ENCODE results near the gene ROCK1. TPM values are rescaled to one million over a fixed set of nuclear protein-coding genes. Genes with fewer than 3 reads are reported as not detected.

ROCK1 gene
- total and polyA plus RNA-seq, 2 of the 8 experiments (the other 6 are each of a cell fraction or from before 2014, with no cell fraction given), result 4.2 to 48.9 TPM

DNA sequence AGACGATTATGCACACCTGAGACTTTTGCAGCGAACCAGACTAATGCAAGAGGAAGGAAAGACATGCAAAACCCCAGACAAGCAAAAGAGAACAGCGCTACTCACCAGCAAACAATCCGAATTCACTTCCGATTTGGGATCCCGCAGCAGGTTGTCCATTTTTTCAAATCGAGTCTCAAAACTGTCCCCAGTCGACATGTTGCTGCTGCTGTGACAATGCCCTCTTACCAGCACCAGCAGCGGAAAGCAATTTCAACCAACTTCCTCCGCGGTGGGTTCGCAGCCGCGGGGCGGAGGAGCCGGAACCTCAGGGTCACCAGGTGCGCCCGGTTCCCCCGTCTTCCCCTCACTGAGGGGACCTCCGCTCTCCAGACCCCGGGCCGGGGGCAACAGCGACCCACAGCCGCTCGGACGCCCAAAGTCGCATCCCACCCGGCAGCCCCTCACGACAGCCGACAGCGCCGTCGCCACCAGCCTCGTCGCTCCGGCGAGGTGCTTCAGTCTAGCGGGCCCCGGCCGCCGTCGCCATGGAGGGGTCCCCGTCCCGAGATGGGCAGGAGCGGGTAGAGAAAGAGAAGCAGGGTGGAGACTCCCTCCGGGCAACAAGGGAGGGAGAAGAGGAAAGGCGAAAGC lies 784 bp downstream of the ROCK1 start:
- Histone ChIP-seq H3K79me1 (ENCODE audit: low read depth, low read length) (no peaks in the 10 kb centered on the region), H3K4me1 (replicated peaks in 1 of 4; ENCODE audit: control insufficient read depth in 3 of 4, insufficient read depth in 4 of 4, low read length in 3 of 4) (peaks cover 0 to under 1% (median 0%) of the 10 kb centered on the region in 4 experiments; a peak in 2 of 7 replicates), H3K23ac (ENCODE audit: insufficient read length) (no peak overlapping the region), H4K8ac (ENCODE audit: extremely low read depth, insufficient read depth, low read length) (peak overlapping the region; percentile 97), H2AK5ac (ENCODE audit: low read depth, low read length) (no peak overlapping the region), H3K36me3 (ENCODE audit: control insufficient read depth in 2 of 4, insufficient read depth in 4 of 4, low read length in 3 of 4) (no peaks in the 10 kb centered on the region), H3K9ac (replicated peaks in 1 of 4; ENCODE audit: extremely low read depth in 1 of 4, low read depth in 3 of 4, low read length in 3 of 4) (peak overlapping the region; percentile 84 to 97 (median 86)), H3K27me3 (replicated peaks in 1 of 4; ENCODE audit: control insufficient read depth in 3 of 4, extremely low read depth in 1 of 4, insufficient read depth in 3 of 4, low read length in 3 of 4) (peaks cover 0 to 4% (median under 1%) of the 10 kb centered on the region in 4 experiments; a peak in 1 of 7 replicates), H3K56ac (replicated peaks; ENCODE audit: insufficient read length, low read depth, low read length) (peak overlapping the region; percentile 75), H4K20me1 (replicated peaks in 1 of 2; ENCODE audit: control insufficient read depth in 1 of 2, insufficient read depth in 2 of 2, low read length in 2 of 2) (peaks cover 0 to 1% of the 10 kb centered on the region in 2 experiments), H3K4me3 (ENCODE audit: extremely low read depth in 1 of 4, insufficient read depth in 2 of 4, low read depth in 3 of 4, low read length in 4 of 4) (peak overlapping the region; percentile 92 to 98 (median 96)), H2BK20ac (ENCODE audit: low read length) (no peak overlapping the region), H2BK12ac (ENCODE audit: low read depth, low read length) (no peak overlapping the region; the same call in 1 of the 2 replicates), H3K27ac (ENCODE audit: low read depth, low read length) (peak overlapping the region; percentile 82), H3K4me2 (ENCODE audit: insufficient read depth in 1 of 2, low read depth in 2 of 2, low read length in 2 of 2) (peak overlapping the region; percentile 91 to 93), H2AFZ (ENCODE audit: low read length) (peak overlapping the region; percentile 70), H2BK15ac (ENCODE audit: low read length) (no peak overlapping the region; the same call in 1 of the 2 replicates), H3K79me2 (ENCODE audit: control insufficient read depth in 1 of 2, insufficient read depth in 2 of 2, low read length in 2 of 2) (peaks cover 0 to 49% of the 10 kb centered on the region in 2 experiments; a peak in 3 of 4 replicates), H4K5ac (ENCODE audit: insufficient read length, low read depth, low read length) (peak overlapping the region; percentile 90), H3K23me2 (ENCODE audit: low read depth, low read length) (peaks cover 7% of the 10 kb centered on the region; the same call in 1 of the 2 replicates), H2BK5ac (ENCODE audit: low read depth, low read length) (peak overlapping the region; percentile 96), H4K91ac (replicated peaks; ENCODE audit: insufficient read length, low read length) (no peak overlapping the region), H3K4ac (replicated peaks; ENCODE audit: insufficient read length, low read depth, low read length) (no peak overlapping the region), H3K18ac (ENCODE audit: extremely low read depth, low read length) (peak overlapping the region; percentile 99), H3K9me3 (ENCODE audit: insufficient read depth in 2 of 2, low read depth in 1 of 2, low read length in 1 of 2) (no peaks in the 10 kb centered on the region), H2BK120ac (replicated peaks; ENCODE audit: low read depth, low read length) (no peak overlapping the region), H3K14ac (ENCODE audit: insufficient read length) (no peak overlapping the region)
- ChIA-PET CTCF (ENCODE audit: partially characterized antibody) (interaction anchor here (0.9 kb wide), 2 partner anchors 105 to 125 kb away, joined by 3 read pairs; no protein-coding TSS in a partner anchor), POLR2A (ENCODE audit: partially characterized antibody) (interaction anchor here (0.7 to 1.3 kb wide), 2 partner anchors 62 to 69 kb away, joined by 3 to 4 read pairs; no protein-coding TSS in a partner anchor)
- 2% methylated on average over 39 of the region's 47 CpGs; no CpG with 5 or more reads in 1 of the 2 experiments for WGBS, 2 experiments (ENCODE audit: extremely low coverage in 1 of 2, insufficient coverage in 1 of 2, insufficient read length in 1 of 2, insufficient replicate concordance in 2 of 2, low coverage in 1 of 2, low lambda C conversion rate in 2 of 2, missing lambda C conversion rate in 1 of 2)
- DNase-seq (ENCODE audit: low read depth in 1 of 2, low spot score in 2 of 2) (peak in 1 of 2 experiments; percentile 67), FAIRE-seq (no peak)
- TF ChIP-seq RAD21 (IDR thresholded peaks at IDR 0.05 in 1 of 2, conservative IDR thresholded peaks at IDR 0.05 in 1 of 2; ENCODE audit: low read depth in 2 of 2, low read length in 2 of 2) (0 out of 4 replicates have a peak, but pooled peaks of 1 of the 2 experiments have one; percentile 1), CREB1 (IDR thresholded peaks at IDR 0.05) (peak; percentile 40; the same call in 1 of the 2 replicates), ASH2L (IDR thresholded peaks at IDR 0.05; ENCODE audit: low read length) (peak; percentile 94), KDM4A (IDR thresholded peaks at IDR 0.05; ENCODE audit: low read depth, low read length, severe bottlenecking) (peak; percentile 90), TBP (IDR thresholded peaks at IDR 0.05; ENCODE audit: low read depth, low read length) (0 out of 2 replicates have a peak, but pooled peaks have one; percentile 8), NRF1 (IDR thresholded peaks at IDR 0.05; ENCODE audit: low read depth, low read length) (no peak)
- TF ChIP-seq, protein P1, sequence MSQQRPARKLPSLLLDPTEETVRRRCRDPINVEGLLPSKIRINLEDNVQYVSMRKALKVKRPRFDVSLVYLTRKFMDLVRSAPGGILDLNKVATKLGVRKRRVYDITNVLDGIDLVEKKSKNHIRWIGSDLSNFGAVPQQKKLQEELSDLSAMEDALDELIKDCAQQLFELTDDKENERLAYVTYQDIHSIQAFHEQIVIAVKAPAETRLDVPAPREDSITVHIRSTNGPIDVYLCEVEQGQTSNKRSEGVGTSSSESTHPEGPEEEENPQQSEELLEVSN (IDR thresholded peaks at IDR 0.05), result no peak

Measured in H1 (cell line).